ENCODE data around the gene SLC22A17. TPM values are rescaled to one million over a fixed set of nuclear protein-coding genes. Genes with fewer than 3 reads are reported as not detected.

SLC22A17 gene
- total and polyA plus RNA-seq, 10 of the 15 experiments (the other 5 are each of a cell fraction or from before 2014, with no cell fraction given): not detected

- TF ChIP-seq ZBTB11 (CRISPR knock-in tag; IDR thresholded peaks at IDR 0.05): no peak
- TF ChIP-seq, protein P1, sequence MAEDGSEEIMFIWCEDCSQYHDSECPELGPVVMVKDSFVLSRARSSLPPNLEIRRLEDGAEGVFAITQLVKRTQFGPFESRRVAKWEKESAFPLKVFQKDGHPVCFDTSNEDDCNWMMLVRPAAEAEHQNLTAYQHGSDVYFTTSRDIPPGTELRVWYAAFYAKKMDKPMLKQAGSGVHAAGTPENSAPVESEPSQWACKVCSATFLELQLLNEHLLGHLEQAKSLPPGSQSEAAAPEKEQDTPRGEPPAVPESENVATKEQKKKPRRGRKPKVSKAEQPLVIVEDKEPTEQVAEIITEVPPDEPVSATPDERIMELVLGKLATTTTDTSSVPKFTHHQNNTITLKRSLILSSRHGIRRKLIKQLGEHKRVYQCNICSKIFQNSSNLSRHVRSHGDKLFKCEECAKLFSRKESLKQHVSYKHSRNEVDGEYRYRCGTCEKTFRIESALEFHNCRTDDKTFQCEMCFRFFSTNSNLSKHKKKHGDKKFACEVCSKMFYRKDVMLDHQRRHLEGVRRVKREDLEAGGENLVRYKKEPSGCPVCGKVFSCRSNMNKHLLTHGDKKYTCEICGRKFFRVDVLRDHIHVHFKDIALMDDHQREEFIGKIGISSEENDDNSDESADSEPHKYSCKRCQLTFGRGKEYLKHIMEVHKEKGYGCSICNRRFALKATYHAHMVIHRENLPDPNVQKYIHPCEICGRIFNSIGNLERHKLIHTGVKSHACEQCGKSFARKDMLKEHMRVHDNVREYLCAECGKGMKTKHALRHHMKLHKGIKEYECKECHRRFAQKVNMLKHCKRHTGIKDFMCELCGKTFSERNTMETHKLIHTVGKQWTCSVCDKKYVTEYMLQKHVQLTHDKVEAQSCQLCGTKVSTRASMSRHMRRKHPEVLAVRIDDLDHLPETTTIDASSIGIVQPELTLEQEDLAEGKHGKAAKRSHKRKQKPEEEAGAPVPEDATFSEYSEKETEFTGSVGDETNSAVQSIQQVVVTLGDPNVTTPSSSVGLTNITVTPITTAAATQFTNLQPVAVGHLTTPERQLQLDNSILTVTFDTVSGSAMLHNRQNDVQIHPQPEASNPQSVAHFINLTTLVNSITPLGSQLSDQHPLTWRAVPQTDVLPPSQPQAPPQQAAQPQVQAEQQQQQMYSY (CRISPR knock-in tag; IDR thresholded peaks at IDR 0.05): no peak
- TF ChIP-seq NR2C1 (IDR thresholded peaks at IDR 0.05): no peak
- no peak for TF ChIP-seq PKNOX1 (IDR thresholded peaks at IDR 0.05)
- no peak for TF ChIP-seq STAT3 (IDR thresholded peaks at IDR 0.05; ENCODE audit: low read depth, low read length)
- no peak for TF ChIP-seq RFX5 (IDR thresholded peaks at IDR 0.05; ENCODE audit: low read depth, low read length)
- no peak for TF ChIP-seq JUNB (IDR thresholded peaks at IDR 0.05)
- no peak for TF ChIP-seq ATF7 (IDR thresholded peaks at IDR 0.05; ENCODE audit: low read depth)
- TF ChIP-seq POLR2A (IDR thresholded peaks at IDR 0.05; ENCODE audit: low read depth, low read length): no peak
- no peak for TF ChIP-seq NRF1 (conservative IDR thresholded peaks at IDR 0.05; ENCODE audit: low read depth, low read length)
Measured at GRCh38 chr14:23365036-23365731, 12.5 kb upstream of the SLC22A17 start, which contains the start of gene EFS (continued).
